ENCODE measurements around the gene APLP1. TPM values are rescaled to one million over a fixed set of nuclear protein-coding genes. Genes with fewer than 3 reads are reported as not detected.

Gene APLP1
- total and polyA plus RNA-seq, 12 donors, result 2.7 to 63.5 (median 24.9) TPM

DNA sequence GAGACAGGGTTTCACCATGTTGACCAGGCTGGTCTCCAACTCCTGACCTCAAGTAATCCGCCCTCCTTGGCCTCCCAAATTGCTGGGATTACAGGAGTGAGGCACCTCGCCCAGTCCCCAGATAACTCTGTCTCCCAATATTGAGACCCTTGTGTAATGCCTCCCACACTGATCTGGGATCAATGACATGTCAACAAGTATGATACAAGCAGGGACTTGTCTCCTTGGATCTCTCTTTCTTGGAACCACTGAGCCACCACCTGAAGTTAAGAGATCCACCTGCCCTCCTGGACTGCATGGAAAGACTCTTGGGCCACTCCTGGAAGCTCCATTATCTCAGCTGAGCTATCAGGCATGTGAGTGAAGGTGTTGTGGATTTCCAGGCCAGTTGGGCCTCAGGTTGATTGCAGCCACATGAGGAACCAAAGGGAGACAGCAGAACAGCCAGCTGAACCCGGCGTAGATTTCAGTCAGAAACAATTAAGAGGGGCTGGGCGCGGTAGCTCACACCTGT, 16.9 kb downstream of the APLP1 start:
- intact Hi-C loops (cut with DNase I), result no loop called here
- DNase-seq, result no peak
- Histone ChIP-seq H3K27me3 (no peaks in the 10 kb centered on the region), H3K27ac (no peak overlapping the region), H3K4me3 (no peak overlapping the region), H3K36me3 (peaks cover 0 to 34% (median 15%) of the 10 kb centered on the region in 9 donors), H3K4me1 (no peaks in the 10 kb centered on the region), H3K9me3 (no peaks in the 10 kb centered on the region)
- 90 to 95% methylated on average over 6 of the region's 6 CpGs for WGBS, 2 donors
- TF ChIP-seq, protein P1, sequence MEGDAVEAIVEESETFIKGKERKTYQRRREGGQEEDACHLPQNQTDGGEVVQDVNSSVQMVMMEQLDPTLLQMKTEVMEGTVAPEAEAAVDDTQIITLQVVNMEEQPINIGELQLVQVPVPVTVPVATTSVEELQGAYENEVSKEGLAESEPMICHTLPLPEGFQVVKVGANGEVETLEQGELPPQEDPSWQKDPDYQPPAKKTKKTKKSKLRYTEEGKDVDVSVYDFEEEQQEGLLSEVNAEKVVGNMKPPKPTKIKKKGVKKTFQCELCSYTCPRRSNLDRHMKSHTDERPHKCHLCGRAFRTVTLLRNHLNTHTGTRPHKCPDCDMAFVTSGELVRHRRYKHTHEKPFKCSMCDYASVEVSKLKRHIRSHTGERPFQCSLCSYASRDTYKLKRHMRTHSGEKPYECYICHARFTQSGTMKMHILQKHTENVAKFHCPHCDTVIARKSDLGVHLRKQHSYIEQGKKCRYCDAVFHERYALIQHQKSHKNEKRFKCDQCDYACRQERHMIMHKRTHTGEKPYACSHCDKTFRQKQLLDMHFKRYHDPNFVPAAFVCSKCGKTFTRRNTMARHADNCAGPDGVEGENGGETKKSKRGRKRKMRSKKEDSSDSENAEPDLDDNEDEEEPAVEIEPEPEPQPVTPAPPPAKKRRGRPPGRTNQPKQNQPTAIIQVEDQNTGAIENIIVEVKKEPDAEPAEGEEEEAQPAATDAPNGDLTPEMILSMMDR (IDR thresholded peaks at IDR 0.05), result no peak
- no peak for ATAC-seq

DNA sequence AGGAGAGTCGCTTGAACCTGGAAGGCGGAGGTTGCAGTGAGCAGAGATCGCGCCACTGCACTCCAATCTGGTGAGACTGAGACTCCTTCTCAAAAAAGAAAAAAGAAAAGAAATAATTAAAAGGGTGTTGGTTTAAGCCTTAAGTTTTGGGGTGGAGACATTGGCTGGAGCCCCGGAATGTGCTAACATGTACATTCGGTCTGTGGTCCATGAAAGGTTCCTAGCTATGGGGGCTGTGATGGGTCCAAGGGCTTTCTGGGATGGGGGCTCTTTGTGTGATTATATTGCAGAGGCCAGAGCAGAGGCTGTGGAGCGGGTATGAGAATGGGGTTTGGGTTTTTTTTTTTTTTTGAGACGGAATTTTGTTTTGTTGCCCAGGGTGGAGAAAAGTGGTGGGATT, 17.5 kb downstream of the APLP1 start:
- Histone ChIP-seq H3K4me1 (no peaks in the 10 kb centered on the region), H3K27me3 (no peaks in the 10 kb centered on the region), H3K9me3 (no peaks in the 10 kb centered on the region), H3K36me3 (peaks cover 0 to 41% (median 15%) of the 10 kb centered on the region in 9 donors), H3K27ac (no peak overlapping the region), H3K4me3 (no peak overlapping the region)
- DNase-seq (no peak), ATAC-seq (no peak)
- TF ChIP-seq, protein P1 (IDR thresholded peaks at IDR 0.05), result no peak
- intact Hi-C loops (cut with DNase I), result no loop called here
- 94 to 97% methylated on average over 7 of the region's 8 CpGs for WGBS, 2 donors

DNA sequence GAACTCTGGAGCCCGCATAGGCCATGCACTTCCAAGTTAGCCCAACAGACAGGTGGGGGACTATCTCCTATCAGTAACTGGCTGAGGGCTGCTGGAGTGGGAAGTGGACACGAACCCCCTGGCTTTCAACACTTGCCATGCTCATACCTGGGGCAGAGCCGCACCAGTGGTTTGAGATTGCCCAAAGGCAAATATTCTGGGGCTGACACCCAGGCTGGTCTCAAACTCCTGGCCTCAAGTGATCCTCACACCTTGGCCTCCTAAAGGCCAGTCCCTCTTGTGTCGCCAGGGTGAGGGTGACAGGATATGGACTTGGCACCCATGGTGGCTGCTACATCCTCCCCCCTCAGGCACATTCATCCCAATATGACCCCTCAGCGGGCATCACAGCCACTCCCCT, 18.8 kb downstream of the APLP1 start:
- WGBS, 2 donors, result 94 to 95% methylated on average over 5 of the region's 5 CpGs
- peak in 1 of 8 donors; percentile 8 for ATAC-seq
- no peak for DNase-seq
- intact Hi-C loops (cut with DNase I), result no loop called here
- Histone ChIP-seq H3K4me3 (no peak overlapping the region), H3K27me3 (no peaks in the 10 kb centered on the region), H3K27ac (no peak overlapping the region), H3K9me3 (no peaks in the 10 kb centered on the region), H3K4me1 (no peaks in the 10 kb centered on the region), H3K36me3 (peaks cover 0 to 54% (median 15%) of the 10 kb centered on the region in 9 donors)
- TF ChIP-seq, protein P1 (IDR thresholded peaks at IDR 0.05), result no peak

DNA sequence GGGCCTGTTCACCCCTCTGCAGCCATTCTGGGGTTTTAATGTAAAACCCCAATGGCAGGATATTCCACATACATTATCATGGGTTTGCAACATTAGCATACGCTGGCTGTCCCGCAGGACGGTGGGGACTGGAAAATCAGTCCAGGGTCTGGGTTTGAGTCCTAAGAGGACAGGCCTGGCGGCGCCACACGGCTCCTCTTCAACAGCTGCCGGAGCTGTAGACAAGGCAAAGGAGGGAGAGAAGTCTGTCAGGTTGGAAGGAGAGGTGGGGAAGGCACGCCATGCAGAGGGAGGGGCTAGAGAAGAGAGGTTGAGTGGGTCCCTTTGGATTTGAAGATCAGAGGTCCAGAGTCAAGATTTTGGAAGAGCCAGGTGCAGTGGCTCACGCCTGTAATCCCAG, 20.0 kb downstream of the APLP1 start:
- TF ChIP-seq, protein P1 (IDR thresholded peaks at IDR 0.05), result no peak
- intact Hi-C loops (cut with DNase I), result no loop called here

More for the DNA sequence above, 20.0 kb downstream of the APLP1 start:
- DNase-seq (no peak), ATAC-seq (no peak)
- Histone ChIP-seq H3K4me3 (no peak overlapping the region), H3K27ac (no peak overlapping the region), H3K9me3 (no peaks in the 10 kb centered on the region), H3K4me1 (no peaks in the 10 kb centered on the region), H3K36me3 (peaks cover 0 to 66% (median 21%) of the 10 kb centered on the region in 9 donors), H3K27me3 (no peaks in the 10 kb centered on the region)
- WGBS, 2 donors, result 92 to 93% methylated on average over 9 of the region's 9 CpGs
